GM12878 (cell line): ENCODE measurements around the gene EFCAB13. TPM values are rescaled to one million over a fixed set of nuclear protein-coding genes. Genes with fewer than 3 reads are reported as not detected.

Experiments used
- ATAC-seq: fragments of 200-7000 bp; cut with Tn5 transposase; 3 replicates; pipeline ENCODE4 v1.9.1; 2020; ENCODE audit warnings: mild to moderate bottlenecking, moderate library complexity
- BruUV-seq: library from RNA; stranded (reverse); fragments of 400-500 nt; replicated peaks from 2 replicates; lab custom pipeline; 2021; lab: Mats Ljungman, UMichigan
- CTCF ChIA-PET: fragments of 300-600 bp; sonication (Branson Sonifier 250); formaldehyde crosslinking; extraction: SDS; loops from one replicate; lab custom pipeline; 2021; ENCODE audit warnings: inconsistent platforms; lab: Yijun Ruan, JAX
- POLR2A ChIA-PET: fragments of 350-600 bp; formaldehyde crosslinking; extraction: SDS; loops from one replicate; lab custom pipeline; 2021; ENCODE audit warnings: inconsistent platforms; lab: Charles Lee
- RAD21 ChIA-PET: fragments of 300-600 bp; sonication (Branson Sonifier 250); formaldehyde crosslinking; loops from one replicate; lab custom pipeline; 2023; ENCODE audit warnings: antibody characterized with exemption; ENCODE audit not compliant: unreplicated experiment; lab: Charles Lee
- SMC1A ChIA-PET: fragments of 300-600 bp; sonication (Branson Sonifier 250); formaldehyde crosslinking; loops from one replicate; lab custom pipeline; 2023; ENCODE audit not compliant: unreplicated experiment, uncharacterized antibody; lab: Charles Lee
- DNase-seq: peaks from one replicate; pipeline ENCODE4 v3.0.0-alpha.2; 2011; ENCODE audit warnings: low read depth, low spot score
- FAIRE-seq: peaks from 3 replicates; lab custom pipeline; 2011; peaks lifted over from hg19 to GRCh38; lab: Jason Lieb, UNC
- H2AFZ ChIP-seq: 2 replicates; pipeline ENCODE4 v1.6.0; 2011; ENCODE audit warnings: low read depth, low read length, control low read depth; ENCODE audit not compliant: control insufficient read depth
- H3K27ac ChIP-seq: 2 replicates; pipeline ENCODE4 v1.5.1; 2011; ENCODE audit warnings: control low read depth; ENCODE audit not compliant: control insufficient read depth, insufficient read depth
- H3K27me3 ChIP-seq, 2 experiments: replicated peaks in 1 of 2; 2 replicates each; pipeline versions ENCODE4 v1.6.0 to v1.6.1; 2011; ENCODE audit warnings: low read length in 1 of 2; ENCODE audit not compliant: control insufficient read depth in 2 of 2, insufficient read depth in 2 of 2
- H3K36me3 ChIP-seq, 2 experiments: 2 replicates each; pipeline ENCODE4 v1.5.1; 2011; ENCODE audit warnings: low read length in 1 of 2; ENCODE audit not compliant: control insufficient read depth in 2 of 2, insufficient read depth in 2 of 2
- H3K4me1 ChIP-seq: 2 replicates; pipeline ENCODE4 v1.6.1; 2011; ENCODE audit warnings: mild to moderate bottlenecking, low read length, moderate library complexity, mixed read lengths; ENCODE audit not compliant: control insufficient read depth, insufficient read depth
- H3K4me2 ChIP-seq: 2 replicates; pipeline ENCODE4 v1.6.0; 2011; ENCODE audit warnings: control low read depth; ENCODE audit not compliant: control insufficient read depth, insufficient read depth
- H3K4me3 ChIP-seq: fragments of 200-600 bp; sonication (generic); 2 replicates; pipeline ENCODE4 v1.5.1; 2016
- H3K79me2 ChIP-seq: 2 replicates; pipeline ENCODE4 v1.6.0; 2011; ENCODE audit warnings: low read length; ENCODE audit not compliant: control insufficient read depth, insufficient read depth
- H3K9ac ChIP-seq: 2 replicates; pipeline ENCODE4 v1.8.0; 2011; ENCODE audit warnings: low read length, control low read depth, mixed read lengths; ENCODE audit not compliant: control insufficient read depth, insufficient read depth
- H3K9me3 ChIP-seq: replicated peaks from 3 replicates; pipeline ENCODE4 v1.5.1; 2011; ENCODE audit warnings: mild to moderate bottlenecking, low read length; ENCODE audit not compliant: control insufficient read depth, insufficient read depth
- H4K20me1 ChIP-seq: 2 replicates; pipeline ENCODE4 v1.6.0; 2011; ENCODE audit not compliant: control insufficient read depth, insufficient read depth
- BACH1 ChIP-seq: fragments of 450-650 bp; IDR thresholded peaks from 2 replicates; pipeline ENCODE4 v1.6.1; 2017; ENCODE audit warnings: mild to moderate bottlenecking, borderline replicate concordance
- CEBPZ ChIP-seq: fragments of 150-350 bp; IDR thresholded peaks from 2 replicates; pipeline ENCODE4 v1.6.1; 2016; ENCODE audit warnings: low read depth, low read length
- DPF2 ChIP-seq: fragments of 450-650 bp; IDR thresholded peaks from 2 replicates; pipeline ENCODE4 v1.6.1; 2017; ENCODE audit warnings: mild to moderate bottlenecking
- E2F4 ChIP-seq: IDR thresholded peaks from 2 replicates; pipeline ENCODE4 v1.6.1; 2012; ENCODE audit warnings: low read depth, low read length, improper control_type of control experiment
- E2F8 ChIP-seq: fragments of 450-650 bp; IDR thresholded peaks from 2 replicates; pipeline ENCODE4 v1.6.1; 2018; ENCODE audit warnings: mild to moderate bottlenecking, low read depth, moderate library complexity; ENCODE audit not compliant: partially characterized antibody
- JUND ChIP-seq: IDR thresholded peaks from 2 replicates; pipeline ENCODE4 v1.6.1; 2012; ENCODE audit warnings: low read depth, mild to moderate bottlenecking, low read length, improper control_type of control experiment, moderate library complexity
- MLLT1 ChIP-seq: fragments of 450-650 bp; IDR thresholded peaks from 2 replicates; pipeline ENCODE4 v1.6.1; 2016; ENCODE audit warnings: mild to moderate bottlenecking
- MXI1 ChIP-seq: fragments of 150-350 bp; IDR thresholded peaks from 2 replicates; pipeline ENCODE4 v1.6.1; 2011; ENCODE audit warnings: low read depth, mild to moderate bottlenecking, inconsistent platforms, low read length, improper control_type of control experiment
- NFYA ChIP-seq: IDR thresholded peaks from 2 replicates; pipeline ENCODE4 v1.6.1; 2011; ENCODE audit warnings: low read depth, mild to moderate bottlenecking, low read length, improper control_type of control experiment, borderline replicate concordance
- NFYB ChIP-seq: IDR thresholded peaks from 2 replicates; pipeline ENCODE4 v1.6.1; 2011; ENCODE audit warnings: low read depth, mild to moderate bottlenecking, low read length, improper control_type of control experiment, moderate library complexity; ENCODE audit not compliant: insufficient read depth
- NR2C1 ChIP-seq: fragments of 450-650 bp; IDR thresholded peaks from 2 replicates; pipeline ENCODE4 v1.6.1; 2017; ENCODE audit warnings: antibody characterized with exemption, mild to moderate bottlenecking, moderate library complexity
- RAD21 ChIP-seq: IDR thresholded peaks from 2 replicates; pipeline ENCODE4 v1.6.1; 2011; ENCODE audit warnings: mild to moderate bottlenecking, low read depth, low read length, moderate library complexity; ENCODE audit not compliant: insufficient read depth
- TARDBP ChIP-seq: IDR thresholded peaks from 2 replicates; pipeline ENCODE4 v1.6.1; 2016; ENCODE audit warnings: borderline replicate concordance
- USF2 ChIP-seq: IDR thresholded peaks from 2 replicates; pipeline ENCODE4 v1.6.1; 2011; ENCODE audit warnings: low read depth, low read length, improper control_type of control experiment, borderline replicate concordance
- ZNF24 ChIP-seq: fragments of 450-650 bp; IDR thresholded peaks from 2 replicates; pipeline ENCODE4 v1.6.1; 2017; ENCODE audit warnings: antibody characterized with exemption, mild to moderate bottlenecking
- WGBS: methylation state at CpG from one replicate; pipeline ENCODE4 v1.1.6; 2016; ENCODE audit warnings: low lambda C conversion rate; ENCODE audit not compliant: insufficient replicate concordance, insufficient coverage; ENCODE audit errors: missing lambda C conversion rate; 5-methylcytosine and 5-hydroxymethylcytosine counted together
- in situ Hi-C: fragments of 300-500 bp; cut with MboI; formaldehyde crosslinking; loops from 9 replicates; pipeline ENCODE4 v1.14.3; 2018; ENCODE audit warnings: mixed read lengths
- intact Hi-C: fragments of 100-400 bp; cut with micrococcal nuclease; formaldehyde crosslinking; loops from one replicate; pipeline ENCODE4 v1.14.2; 2022; ENCODE audit not compliant: unreplicated experiment
- polyA plus RNA-seq, 11 experiments: library from polyadenylated mRNA; depleted of rRNA in 4 of 11; unstranded in 6 of 11; stranded (reverse) in 5 of 11; fragments of >200 nt; fragmentation: Nextera tagmentation in 4 of 11; fragmentation: Illumina TruSeq in 1 of 11; extraction: Ambion mirVana in 4 of 11; extraction: Trizol in 1 of 11; gene quantifications; 1 replicate in 1 of 11; 2 replicates in 10 of 11; pipeline versions ENCODE4 v1.2.1 to v1.2.3, GENCODE V29; 2011 to 2016; ENCODE audit warnings: inconsistent platforms in 2 of 11, missing spikeins in 2 of 11, low read depth in 1 of 11
- total RNA-seq, 4 experiments: library from RNA; depleted of rRNA in 3 of 4; stranded (reverse); fragments of >200 nt in 3 of 4; fragmentation: Illumina TruSeq in 1 of 4; extraction: Trizol in 1 of 4; gene quantifications; 2 replicates each; pipeline versions ENCODE4 v1.2.1 to v1.2.3, GENCODE V29; 2013 to 2021

EFCAB13 gene
- total and polyA plus RNA-seq, 10 of the 15 experiments (the other 5 are each of a cell fraction or from before 2014, with no cell fraction given), result 0.90 to 8.7 (median 5.0) TPM

- POLR2A ChIA-PET, result no interaction called here
- H3K9ac ChIP-seq, result no peak overlapping the region
- no TSS peak for BruUV-seq
- in situ Hi-C loops, result no loop called here
- intact Hi-C loops, result no loop called here
- no peaks in the 10 kb centered on the region for H3K27me3 ChIP-seq
- 91% methylated on average over 1 of the region's 1 CpG for WGBS
- H3K4me1 ChIP-seq, result no peaks in the 10 kb centered on the region
- DNase-seq, result no peak
- H3K36me3 ChIP-seq, result no peaks in the 10 kb centered on the region; a peak in 1 of 4 replicates
- ATAC-seq, result no peak
- no peaks in the 10 kb centered on the region for H3K9me3 ChIP-seq
- FAIRE-seq, result no peak
- H3K79me2 ChIP-seq, result no peaks in the 10 kb centered on the region
- SMC1A ChIA-PET, result interaction anchor here (1.2 kb wide), 1 partner anchor 17 kb away, joined by 3 read pairs; no protein-coding TSS in a partner anchor
- no peak overlapping the region for H3K4me2 ChIP-seq
- RAD21 ChIA-PET, result interaction anchor here (1.7 kb wide), 1 partner anchor 16 kb away, joined by 5 read pairs; no protein-coding TSS in a partner anchor
- H3K4me3 ChIP-seq, result no peak overlapping the region
- no peaks in the 10 kb centered on the region for H4K20me1 ChIP-seq
- no peak overlapping the region for H3K27ac ChIP-seq
- CTCF ChIA-PET, result no interaction called here
- no peak overlapping the region for H2AFZ ChIP-seq
- TF ChIP-seq BACH1 (no peak), ZNF24 (no peak), MLLT1 (no peak), E2F4 (no peak), DPF2 (no peak), JUND (no peak), TARDBP (no peak), NFYB (no peak), USF2 (no peak), MXI1 (no peak), NR2C1 (no peak), NFYA (no peak), RAD21 (no peak), E2F8 (no peak), CEBPZ (no peak)
These were observed 19.6 kb upstream of the EFCAB13 start for GRCh38 chr17:47304186-47304585.
